HG02981 (cell line): ENCODE results near the gene LRRC8D.
"Not testable (repeated sequence)": the region's sequence is repeated elsewhere in the genome, so short reads cannot be mapped to it uniquely, and the experiment has no call there.

Experiments used
- ATAC-seq: cut with Tn5 transposase; IDR thresholded peaks from one replicate; pipeline ENCODE4 v1.9.1; 2021; ENCODE audit warnings: mild to moderate bottlenecking, moderate library complexity; ENCODE audit not compliant: unreplicated experiment

LRRC8D gene

DNA sequence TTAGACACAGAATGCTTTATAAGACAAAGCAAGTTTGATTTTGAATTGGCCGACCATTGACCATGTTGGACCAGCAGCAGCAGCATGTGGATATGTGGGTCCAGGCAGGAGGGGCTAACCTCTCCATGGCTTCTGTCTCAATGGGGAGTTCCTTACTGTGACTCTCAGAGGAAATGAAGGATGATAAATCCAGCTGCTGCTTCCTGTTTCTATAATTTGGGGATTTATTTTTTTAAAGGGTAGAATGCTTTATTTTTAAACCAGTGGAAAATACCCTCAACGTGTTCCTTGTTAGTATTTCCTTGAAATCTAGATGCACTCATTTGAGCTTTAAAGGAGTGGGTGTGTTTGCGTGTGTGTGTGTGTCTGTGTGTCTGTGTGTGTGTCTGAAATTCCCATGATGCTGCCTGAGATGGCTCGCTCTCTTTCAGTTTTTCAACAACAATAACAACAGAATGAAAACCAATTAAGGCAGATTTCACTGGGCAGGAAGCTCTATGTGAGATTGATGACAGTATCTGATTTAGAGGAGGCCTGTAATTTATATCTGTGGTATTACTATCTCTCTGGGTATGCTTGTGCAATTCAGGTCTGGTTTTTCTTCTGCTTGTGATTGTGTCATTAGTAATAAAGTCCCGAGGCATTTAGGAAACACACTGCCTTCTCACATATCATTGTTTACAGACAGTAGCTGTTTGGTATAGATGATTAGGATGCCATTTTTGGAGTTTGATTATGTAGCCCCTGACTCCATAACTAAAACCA is 88.0 kb downstream of the LRRC8D start:
- ATAC-seq, result no peak

DNA sequence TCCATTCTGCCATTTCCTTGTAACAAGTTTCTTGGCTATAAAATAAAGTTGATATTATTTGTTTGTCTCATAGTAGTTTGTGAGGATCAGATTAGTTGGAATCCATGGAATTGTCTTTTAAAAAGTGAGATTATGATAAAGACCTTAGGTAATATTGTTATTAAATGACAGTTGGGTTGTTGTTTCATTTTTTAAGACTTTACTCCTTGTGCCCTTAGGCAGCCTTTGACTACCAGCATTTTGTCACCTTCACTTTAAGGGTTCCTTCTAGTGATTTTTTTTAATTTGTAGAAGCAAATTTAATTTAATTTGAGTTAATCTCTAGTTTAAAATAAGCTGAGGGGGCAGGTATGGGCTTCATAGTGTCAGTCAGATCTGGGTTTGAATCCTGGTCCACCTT is 89.4 kb downstream of the LRRC8D start:
- no peak for ATAC-seq

DNA sequence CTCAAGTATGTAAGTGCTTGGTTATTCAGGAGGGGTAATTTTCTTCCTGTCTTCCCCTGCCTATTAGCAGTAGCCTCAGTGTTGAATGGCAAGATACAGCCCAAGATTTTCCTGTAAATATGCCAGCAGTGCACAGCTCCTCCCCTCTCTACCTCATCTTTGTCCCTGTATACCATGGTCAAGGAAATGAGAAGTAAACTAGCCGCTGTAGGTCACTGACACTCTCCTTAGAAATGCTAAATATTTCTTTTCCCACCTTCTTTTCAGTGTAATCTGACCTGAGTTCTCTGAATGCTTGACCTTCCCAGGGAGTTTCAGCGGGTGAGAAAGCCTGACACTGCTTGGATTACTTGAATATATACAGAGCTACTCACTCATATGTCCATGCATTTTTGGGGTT is 89.9 kb downstream of the LRRC8D start:
- no peak for ATAC-seq

DNA sequence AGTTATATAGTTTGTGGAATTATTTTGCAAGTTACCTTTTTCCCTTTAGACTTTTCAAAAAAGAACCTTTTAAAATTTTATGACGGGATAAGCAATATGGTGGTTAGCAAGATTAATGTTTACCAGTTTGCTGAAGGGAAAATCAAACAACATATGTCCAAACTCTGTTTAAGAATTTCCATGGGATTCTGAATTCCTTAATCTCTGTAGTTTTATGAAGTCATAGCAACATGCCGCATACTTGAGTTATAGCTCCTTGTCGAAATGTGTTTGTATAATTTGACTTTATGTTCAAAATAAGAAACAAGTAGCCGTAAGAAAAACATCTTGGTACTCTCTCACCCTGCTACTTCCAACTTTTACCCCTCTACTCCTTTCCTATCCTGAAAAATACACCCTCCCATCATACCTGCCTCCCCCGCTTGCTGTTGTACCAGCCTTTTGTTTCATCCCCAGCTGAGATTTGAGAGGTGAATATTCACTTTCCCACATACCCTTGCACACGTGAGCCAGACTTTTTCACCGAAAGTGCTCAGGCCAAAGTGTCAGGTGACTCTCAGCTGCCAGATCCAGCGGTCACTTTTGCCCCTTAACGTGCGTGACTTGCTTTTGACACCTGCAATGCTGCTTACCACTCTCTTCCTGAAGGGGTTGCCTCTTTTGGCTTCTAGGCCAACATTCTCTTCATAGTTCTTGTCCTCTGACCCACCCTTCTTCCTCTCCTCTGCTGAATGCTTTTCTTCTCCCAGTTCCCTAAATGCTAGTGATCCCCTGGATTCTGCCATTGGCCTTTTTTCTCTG is 90.6 kb downstream of the LRRC8D start:
- no peak for ATAC-seq

DNA sequence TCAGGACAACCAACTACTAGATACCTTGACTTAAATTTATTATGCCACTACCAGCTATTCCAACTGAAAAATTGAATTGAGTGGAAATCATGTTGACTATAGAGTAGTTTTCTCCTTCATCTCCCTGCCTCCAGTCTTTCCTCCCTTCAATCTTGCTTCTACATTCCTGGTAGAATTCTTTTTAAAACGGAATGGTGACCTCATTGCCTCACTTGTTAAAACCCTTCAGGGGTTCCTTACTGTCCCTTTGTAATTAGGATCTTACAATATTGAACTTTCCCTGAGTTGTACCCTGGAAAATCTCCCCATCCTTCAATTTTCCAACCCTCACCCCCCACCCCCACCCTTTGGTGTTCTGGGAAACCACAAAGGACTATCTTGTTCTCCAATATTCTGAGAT is 91.2 kb downstream of the LRRC8D start:
- ATAC-seq, result no peak

DNA sequence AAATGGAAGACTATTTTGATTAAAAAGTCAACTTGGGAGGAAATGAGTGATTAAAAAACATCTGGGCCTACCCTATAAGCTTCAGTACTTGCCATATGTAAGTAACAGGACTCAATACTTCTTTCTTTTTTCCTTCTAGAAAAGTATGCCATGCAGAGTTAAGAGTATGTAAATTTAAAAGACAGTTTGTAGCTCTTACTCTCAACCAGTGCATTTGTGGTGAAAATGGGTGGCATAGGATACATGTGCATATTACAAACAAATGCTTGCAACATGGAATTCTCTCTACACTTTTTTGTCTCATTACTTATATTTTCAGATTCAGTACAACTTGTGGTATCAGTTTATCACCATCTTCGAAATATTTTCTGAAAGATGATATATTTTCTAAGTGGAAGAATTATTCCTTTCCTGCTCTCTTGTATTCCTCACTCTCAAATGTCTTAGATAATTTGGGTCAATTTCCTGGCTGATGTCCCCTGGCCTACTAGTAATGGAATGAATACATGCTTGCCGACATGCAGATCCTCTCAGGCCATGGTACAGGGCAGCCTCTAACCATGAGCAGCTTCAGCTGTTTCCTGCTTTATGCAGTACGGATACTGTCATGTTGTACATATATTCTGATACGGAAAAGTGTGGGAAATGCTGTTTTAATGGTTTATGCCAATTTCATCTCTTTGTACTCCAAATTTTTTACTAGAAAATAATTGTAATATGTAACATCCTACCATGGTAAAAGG is 92.7 kb downstream of the LRRC8D start:
- no peak for ATAC-seq

DNA sequence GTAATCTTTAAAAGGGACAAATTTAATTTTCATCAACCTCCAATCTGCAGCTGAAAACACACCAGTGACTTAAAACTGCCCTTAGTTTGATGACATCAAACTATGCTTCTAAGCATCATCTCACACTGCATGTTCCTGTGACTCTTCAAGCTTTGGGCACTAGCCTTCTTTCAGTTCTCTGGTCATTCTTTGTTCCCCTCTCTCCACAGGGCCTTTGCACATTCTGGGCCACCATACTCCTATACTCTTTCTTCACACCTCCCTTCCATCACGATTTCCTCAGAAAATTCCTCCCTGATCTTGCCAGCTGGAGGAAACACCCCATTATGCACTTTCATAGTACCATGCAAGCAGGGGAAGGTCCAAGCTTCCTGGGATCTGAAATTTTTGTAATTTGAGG is 96.5 kb downstream of the LRRC8D start:
- ATAC-seq, result no peak

DNA sequence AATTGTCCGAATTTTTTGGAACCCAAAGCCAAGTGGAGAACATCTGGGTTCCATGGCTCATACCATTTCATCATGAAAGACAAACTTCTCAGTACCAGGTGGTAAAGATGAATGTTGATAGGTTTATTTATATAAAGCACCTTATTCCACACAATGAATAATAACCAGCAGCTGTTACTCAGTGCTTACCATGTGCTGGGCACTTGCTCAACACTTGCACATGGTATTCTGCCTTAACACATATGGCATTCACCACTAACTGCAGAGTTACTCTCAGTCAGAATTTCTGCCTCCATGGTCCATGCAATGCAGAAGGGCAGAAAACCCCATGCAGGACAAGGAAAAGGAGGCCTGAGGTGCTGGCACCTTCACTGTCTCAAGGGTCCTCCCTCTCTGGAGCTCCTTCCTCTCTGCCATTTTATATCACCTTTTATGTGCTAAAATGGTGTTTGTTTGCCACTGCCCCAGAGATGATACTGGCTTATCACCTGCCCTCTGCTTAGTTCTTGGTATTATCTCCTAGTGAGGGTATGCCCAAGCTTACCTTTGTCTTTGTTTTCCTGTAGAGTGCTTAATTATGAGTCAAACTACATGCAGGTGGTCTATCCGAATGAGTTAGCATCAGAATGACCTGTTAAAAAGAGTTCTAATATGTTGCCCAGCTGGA is 97.4 kb downstream of the LRRC8D start:
- ATAC-seq, result no peak

DNA sequence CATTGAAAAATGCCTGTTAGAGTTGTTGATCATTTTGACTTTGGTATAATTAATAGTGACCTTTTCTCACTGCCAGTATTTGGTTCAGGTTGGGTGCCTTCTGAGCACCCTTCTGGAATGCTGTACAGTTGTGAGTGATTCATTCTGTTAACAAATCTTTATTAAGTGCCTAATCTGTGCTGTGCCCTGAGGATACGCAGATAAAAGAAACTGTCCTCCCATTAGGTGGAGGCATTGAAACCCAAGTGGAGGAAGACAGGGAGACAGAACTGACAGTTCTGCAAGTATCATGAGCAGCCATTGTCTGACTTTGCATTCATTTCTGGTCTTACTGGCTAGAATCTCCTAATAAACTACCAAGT is 97.9 kb downstream of the LRRC8D start:
- ATAC-seq, result no peak

DNA sequence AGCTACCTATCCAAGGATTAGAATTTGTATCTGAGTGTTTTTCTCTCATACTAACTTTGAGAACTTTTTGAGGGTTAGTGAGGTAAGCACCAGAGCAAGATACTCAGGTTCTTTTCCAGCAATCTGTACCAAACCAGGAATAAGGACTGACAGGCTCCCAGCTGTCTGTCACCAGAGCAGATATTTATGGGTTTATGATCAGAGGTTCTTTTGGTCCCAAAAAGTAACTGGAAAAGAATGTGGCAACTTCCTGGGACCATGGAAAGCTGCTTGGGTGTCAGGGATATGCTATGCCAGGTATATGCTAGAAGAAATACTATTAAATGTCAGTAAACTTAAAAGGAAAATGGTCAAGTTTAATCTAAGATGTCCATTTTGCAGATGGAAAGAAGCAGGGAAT is 98.3 kb downstream of the LRRC8D start:
- no peak for ATAC-seq

DNA sequence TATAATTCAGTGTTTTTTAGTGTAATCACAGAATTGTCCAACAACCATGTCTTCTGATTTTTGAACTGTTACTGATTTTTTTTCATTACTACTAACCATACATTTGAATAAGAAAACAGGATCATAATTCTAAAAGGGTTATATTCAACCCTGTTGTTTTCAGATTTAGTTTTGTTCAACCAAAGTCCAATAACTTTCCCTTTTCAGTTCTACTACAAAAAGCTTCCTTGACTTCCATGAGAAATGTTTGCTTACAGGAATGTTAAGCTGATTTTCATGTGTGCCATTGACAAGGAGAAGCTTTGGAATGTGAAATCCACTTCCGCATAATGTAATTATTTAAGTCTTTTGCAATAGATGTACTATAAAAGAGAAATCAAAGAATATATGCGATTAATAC is 102.1 kb downstream of the LRRC8D start:
- no peak for ATAC-seq

DNA sequence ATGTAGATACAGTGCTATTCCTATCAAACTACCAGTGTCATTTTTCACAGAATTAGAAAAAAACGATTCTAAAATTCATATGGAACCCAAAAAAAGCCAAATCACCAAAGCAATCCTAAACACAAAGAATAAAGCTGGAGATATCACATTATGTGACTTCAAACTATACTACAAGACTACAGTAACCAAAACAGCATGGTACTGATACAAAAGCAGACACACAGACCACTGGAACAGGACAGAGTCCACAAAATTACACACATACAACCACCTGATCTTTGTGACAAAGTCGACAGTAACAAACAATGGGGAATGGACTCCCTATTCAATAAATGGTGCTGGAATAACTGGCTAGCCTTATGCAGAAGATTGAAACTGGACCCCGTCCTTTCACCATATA is 102.7 kb downstream of the LRRC8D start:
- no peak for ATAC-seq

DNA sequence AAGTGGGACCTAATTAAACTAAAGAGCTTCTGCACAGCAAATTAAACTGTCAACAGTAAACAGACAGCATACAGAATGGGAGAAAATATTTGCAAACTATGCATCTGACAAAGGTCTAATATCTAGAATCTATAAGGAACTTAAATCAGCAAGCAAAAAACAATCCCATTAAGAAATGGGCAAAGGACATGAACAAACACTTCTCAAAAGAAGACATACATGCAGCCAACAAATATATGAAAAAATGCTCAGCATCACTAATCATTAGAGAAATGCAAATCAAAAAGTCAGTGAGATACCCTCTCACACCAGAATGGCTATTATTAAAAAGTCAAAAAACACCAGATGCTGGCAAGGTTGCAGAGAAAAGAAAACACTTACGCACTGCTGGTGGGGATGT is 103.2 kb downstream of the LRRC8D start:
- ATAC-seq, result not testable (repeated sequence)

DNA sequence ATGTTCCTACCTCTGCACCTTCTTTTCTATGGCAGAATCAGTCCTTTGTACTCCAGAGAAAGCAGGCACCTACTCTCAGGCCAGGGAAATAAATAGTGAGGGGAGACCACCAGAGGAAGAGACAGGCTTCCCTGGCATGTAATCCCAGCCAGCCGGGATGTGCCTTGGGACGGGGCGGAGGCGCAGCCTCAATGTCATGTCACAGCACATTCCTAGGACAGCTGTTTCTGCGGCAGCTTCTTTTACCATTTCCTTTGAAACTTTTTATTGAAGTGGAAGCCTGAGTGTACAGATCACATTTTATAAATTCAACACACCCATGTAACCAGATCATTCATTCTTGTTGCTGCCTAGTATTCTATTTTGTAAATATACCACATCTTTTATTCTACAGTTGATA is 106.2 kb downstream of the LRRC8D start:
- ATAC-seq, result no peak

DNA sequence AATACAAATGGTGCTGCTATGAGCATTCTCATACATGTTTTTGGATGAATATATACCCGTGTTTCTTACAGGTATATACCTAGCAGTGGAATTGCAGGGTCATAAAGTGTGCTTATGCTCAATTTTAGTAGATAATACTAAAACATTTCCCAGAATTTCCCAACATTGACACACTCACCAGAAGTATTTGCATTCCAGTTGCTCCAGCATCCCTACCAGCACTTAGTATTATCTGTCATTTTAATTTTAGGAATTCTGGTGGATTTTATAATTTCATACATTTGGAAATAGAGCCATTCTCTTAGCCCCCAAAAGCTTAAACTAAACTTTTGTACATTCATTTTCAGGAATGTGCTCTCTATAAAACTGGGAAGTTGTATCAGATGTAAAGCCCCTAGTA is 106.6 kb downstream of the LRRC8D start:
- ATAC-seq, result no peak

DNA sequence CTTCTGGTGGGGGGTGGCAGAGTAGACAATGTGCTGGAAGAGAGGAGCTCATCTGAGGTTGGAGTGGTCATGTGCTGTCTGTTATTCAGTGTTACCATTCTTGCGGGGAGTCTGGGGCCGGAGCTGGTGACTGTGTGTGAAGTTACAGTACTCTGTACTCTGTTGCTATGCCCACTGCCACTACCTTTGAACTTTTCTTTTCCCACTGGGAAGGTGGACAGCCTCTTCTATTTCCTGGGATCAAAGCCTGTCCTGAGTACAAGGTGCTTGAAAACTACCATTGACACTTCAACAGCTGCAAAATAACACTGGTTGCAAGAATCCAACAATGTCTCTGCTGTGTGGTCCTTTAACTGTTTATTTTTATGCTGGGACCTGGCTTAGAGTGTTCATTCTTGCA is 107.7 kb downstream of the LRRC8D start:
- ATAC-seq, result no peak

DNA sequence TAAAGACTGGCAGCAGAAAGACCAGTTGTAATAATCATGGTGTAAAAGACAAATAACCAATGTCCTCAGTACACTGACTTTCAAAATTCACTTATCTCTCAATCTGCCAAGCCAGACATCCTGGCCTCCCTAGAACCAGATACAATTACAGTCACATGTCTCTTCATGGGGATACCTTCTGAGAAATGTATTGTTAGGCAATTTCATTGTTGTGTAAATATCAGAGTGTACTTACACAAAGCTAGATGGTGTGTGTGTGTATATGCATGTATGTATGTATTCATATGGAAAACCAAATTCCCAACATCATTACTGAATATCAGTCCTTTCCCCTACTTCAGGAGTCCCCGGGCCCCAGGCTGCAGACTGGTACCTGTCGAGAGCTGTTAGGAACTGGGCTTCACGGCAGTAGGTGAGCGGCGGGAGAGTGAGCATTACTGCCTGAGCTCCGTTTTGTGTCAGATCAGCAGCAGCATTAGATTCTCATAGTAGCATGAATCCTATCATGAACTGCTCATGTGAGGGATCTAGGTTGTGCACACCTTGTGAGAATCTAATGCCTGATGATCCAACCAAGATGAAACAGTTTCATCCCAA is 108.7 kb downstream of the LRRC8D start:
- no peak for ATAC-seq

DNA sequence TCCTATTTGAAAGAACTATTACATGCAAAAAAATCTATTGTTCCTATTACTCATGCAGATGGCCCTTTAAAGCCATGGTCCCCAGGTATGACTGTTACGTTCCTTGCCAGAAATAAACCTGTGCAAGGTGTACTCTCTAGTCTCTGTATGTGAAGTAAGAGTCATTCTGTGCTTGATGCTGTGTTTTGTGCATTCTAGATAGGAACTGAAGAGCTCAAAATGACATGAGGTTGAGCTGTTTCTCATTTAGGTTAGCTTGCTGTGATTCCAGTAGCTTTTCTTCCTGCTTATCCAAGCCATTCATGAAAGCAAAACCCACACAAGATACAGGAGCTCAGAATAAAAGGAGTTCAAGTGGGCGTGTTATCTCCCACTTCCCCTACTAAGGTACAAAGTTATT is 109.7 kb downstream of the LRRC8D start:
- no peak for ATAC-seq

DNA sequence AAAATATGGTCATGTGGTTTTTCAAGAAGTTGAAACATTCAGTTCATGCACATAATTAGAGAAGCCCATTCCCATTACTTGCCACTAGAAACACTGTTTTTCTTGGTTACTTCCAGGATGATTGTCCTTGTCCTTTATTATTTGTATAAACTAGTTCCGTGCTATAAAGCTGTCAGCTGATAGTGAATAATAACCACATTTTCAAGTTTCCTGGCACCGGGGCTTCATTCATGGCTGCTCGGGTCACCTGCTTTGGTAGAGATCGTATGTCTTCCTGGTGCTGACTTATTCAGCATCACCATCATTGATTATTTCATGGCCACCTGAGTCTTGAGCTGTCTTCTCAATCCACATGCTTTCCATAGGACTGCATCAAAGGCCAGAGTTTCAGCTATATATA is 111.1 kb downstream of the LRRC8D start:
- no peak for ATAC-seq

DNA sequence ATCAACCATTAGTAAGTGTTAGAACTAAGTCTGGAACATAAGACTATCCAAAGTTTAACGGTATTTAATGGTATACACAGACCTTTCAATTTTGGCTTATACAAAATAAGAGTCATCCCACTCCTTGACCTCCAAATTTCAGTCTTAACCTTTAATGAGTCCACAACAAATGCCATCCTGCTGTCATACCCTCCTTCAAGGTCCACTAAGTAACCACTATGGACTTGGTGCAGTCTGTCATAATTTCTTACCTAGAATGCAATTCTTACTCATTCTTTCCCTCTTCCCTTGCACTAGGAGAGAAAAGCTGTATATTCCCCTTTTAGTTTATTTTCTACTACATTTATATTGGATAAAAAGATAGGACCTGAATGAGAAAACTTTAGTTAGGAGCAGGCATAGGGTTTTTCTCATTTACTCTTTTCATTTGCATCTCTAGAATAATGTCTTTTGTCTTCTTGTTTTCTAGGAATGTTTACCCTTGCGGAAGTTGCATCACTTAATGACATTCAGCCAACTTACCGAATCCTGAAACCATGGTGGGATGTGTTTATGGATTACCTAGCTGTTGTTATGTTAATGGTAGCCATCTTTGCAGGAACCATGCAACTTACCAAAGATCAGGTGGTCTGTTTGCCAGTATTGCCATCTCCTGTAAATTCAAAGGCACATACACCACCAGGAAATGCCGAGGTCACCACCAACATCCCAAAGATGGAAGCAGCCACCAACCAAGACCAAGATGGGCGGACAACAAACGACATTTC is 111.9 kb downstream of the LRRC8D start:
- no peak for ATAC-seq
